UCSD-AML1 (cell line): ENCODE data around the gene PAM16.
"Not testable (repeated sequence)": the region's sequence is repeated elsewhere in the genome, so short reads cannot be mapped to it uniquely, and the experiment has no call there.

ENCODE experiments used
- DNase-seq: peaks from one replicate; lab custom pipeline; 2025; ENCODE audit not compliant: unreplicated experiment; lab: John Stamatoyannopoulos, UW

The PAM16 gene

DNA sequence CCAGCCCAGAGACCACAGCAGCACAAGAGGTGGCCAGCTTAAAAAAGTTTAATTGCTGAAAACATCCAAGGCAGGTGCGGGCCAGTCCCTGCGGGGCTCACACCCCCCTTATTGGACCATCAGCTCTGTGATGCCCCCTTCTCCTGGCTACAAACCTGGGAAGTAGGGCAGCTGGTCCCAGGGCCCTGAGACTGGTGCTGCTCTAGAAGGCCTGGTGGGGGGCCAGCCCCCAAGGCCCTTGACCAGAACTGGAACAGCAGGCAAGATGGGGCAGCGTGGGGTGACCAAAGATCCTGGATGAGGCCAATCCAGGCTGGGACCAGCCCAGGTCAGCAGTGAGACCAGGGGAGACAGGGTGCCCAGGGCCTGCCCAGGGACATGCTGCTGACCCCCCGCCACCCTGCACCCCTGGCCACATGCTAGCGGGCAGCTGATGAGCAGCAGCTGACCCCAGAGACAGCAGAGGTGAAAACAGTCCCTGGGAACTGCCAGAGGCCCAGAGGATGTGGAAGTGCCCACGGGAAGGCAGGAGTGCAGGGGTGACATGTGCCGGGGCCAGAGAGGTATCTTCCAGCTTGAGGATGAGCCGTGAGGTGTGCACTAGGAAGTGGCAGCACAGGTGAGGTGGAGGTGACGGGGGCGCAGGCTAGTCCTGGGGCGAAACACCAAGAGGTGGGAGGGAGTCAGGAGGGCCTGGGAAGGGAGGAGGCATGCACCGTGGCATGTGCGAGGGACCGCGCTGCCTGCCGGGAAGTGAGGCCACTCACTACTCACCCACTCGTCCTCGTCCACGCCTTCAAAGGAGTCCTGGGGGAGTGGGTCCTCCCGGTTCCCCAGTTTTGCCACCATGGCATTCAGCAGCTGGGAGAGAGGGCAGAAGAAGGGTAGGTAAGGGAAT lies 3.6 kb upstream of the PAM16 start:
- no peak for DNase-seq

DNA sequence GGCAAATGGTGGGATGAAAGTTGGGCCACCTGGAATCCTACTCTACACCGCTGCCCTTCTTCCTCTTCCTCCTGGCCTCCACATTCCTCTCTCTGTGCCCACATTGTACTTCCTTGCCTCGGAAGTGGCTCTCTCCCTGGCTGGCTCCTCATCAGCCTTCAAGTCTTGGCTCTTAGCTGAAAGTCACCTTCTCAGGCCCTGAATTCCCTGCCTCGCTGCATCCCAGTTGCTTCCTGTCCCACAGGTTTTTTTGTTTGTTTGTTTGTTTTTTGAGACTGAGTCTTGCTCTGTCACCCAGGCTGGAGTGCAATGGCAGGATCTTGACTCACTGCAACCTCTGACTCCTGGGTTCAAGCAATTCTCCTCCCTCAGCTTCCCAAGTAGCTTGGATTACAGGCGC lies 2.6 kb upstream of the PAM16 start:
- DNase-seq: no peak

DNA sequence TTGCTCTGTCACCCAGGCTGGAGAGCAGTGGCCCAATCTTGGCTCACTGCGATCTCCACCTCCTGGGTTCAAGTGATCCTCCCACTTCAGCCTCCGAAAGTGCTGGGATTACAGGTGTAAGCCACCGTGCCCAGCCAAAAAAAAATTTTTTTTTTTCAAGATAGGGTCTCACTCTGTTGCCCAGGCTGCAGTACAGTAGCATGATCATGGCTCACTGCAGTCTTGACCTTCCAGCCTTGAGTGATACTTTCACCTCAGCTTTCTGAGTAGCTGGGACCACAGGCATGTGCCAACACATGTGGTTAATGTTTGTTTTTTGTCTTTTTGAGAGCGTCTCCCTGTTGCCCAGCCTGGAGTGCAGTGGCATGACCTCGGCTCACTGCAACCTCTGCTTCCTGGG lies 1.7 kb upstream of the PAM16 start:
- no peak for DNase-seq

DNA sequence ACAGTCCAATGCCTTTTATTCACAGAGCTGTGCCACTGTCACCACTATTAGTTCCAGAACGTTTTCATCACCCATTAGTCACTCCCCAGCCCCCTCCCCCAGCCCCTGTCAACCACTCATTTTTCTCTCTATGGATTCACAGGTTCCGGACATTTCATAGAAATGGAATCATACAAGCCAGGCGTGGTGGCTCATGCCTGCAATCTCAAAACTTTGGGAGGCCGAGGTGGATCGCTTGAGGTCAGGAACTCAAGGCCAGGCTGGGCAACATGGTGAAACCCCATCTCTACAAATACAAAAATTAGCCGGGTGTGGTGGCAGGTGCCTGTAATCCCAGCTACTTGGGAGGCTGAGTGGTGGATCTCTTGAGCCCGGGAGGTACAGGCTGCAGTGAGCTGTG lies 759 bp upstream of the PAM16 start:
- no peak for DNase-seq

DNA sequence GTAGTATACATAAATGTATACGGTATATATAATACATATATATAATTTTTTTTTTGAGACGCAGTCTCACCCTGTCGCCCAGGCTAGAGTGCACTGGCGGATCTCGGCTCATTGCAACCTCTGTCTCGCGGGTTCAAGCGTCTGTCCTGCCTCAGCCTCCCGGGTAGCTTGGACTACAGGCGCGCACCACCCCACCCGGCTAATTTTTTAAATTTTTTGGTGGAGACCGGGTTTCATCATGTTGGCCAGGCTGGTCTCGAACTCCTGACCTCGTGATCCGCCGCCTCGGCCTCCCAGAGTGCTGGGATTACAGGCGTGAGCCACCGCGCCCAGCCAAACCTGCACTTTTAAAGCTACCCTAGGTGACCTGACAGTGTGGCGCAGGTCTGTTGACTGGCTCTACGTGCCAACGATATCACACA lies 745 bp downstream of the PAM16 start:
- no peak for DNase-seq

DNA sequence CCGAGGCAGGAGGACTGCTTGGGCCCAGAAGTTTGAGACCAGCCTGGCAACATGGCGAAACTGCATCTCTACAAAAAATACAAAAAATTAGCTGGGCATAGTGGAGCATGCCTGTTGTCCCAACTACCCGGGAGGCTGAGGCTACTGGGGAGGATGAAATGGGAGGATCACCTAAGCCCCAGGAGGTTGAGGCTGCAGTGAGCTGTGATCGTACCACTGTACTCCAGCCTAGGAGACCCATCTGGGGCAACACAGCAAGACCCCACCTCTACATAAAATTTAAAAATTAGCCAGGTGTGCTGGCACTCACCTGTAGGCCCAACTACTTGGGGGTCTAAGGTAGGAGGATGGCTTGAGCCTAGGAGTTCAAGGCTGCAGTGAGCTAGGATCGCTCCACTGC lies 1.8 kb downstream of the PAM16 start:
- no peak for DNase-seq

DNA sequence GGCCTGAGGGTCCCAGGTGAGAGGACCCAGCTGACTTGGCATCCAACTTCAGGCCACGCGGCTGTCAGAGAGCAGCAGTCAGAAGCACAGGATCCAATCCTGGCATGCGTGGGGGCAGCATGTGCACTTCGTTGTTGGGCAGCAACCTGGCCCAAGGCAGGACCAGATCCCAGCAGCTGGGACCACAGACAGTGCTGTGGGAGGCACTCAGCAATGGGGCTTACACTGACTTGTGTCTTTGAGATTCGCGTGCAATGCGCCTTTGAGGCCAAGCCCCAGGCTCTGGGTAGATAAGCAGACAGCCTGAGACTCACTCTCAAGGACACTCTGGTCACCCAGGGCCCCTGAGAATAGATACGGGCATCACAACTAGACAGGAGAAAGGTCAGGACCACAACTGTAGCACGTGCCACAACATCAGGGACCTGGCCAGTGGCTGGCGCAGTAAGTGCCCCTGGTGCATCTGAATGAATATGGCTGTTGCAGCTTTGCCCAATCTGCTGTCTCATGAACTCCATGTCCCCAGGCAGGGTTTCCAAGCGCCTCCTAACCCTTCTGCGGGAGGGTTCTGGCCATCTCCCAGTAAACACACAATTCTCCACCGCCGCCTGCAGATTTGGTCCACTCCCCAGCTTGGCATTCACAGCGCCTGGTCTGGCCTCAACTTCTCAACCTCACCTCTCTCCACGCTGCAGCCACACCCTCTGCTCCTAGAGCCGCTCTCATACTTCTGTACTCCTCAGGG lies 3.2 kb downstream of the PAM16 start:
- DNase-seq: no peak

DNA sequence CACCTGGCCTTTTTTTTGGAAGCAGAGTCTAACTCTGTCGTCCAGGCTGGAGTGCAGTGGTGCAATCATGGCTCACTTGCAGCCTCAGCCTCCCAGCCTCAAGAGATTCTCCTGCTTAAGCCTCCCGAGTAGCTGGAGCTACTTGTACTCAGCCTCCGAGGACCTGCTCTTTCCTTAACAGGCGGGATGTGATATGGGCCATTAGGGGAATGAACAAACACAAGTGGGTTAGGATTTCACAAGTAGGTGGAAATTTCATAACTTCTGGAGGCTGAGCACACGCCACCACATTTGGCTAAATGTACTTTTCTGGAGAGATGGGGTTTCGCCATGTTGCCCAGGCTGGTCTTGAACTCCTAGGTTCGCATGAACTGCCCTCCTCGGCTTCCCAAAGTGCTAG lies 4.1 kb downstream of the PAM16 start:
- no peak for DNase-seq

DNA sequence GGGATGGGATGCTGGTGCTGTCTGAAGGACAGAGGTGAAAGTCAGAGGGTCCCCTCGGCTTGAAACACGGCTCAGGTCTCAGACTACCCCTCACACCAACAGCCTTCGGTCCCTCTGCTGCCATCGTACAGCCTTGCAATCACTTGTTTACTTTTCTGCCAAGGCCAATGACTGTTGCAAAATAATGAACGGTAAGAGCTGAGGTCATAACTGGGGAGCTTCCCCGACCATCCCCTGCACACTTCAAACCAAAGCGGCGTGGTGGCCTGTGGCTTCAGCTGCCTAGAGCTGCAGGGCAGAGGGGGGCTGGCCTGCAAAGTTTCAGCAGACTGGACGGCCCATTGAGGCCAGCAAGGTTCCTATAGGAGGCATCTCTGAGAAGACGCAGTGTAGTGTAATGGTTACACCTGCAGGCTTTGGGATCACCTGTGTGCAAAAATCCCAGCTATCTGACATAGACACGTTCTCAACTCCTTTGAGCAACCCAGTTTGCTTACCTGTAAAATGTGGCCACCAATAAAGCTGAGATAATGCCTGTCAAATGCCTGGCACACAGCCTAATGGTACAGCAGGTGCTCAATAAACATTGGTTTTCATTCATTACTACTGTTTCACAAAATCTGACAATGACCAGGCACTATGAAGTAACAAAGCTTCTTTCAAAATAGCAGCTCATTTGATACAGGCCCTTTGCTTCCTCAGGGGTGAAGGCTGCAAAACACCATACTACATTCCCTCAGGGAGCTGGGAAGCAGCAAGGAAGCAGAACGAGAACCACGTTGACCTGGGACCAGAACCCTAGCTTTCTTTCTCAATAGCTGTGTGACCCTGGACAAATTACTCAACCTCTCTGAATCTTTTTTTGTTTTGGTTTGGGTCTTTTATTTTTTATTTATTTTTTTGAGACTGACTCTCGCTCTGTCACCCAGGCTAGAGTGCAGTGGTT lies 5.0 kb downstream of the PAM16 start:
- no peak for DNase-seq

DNA sequence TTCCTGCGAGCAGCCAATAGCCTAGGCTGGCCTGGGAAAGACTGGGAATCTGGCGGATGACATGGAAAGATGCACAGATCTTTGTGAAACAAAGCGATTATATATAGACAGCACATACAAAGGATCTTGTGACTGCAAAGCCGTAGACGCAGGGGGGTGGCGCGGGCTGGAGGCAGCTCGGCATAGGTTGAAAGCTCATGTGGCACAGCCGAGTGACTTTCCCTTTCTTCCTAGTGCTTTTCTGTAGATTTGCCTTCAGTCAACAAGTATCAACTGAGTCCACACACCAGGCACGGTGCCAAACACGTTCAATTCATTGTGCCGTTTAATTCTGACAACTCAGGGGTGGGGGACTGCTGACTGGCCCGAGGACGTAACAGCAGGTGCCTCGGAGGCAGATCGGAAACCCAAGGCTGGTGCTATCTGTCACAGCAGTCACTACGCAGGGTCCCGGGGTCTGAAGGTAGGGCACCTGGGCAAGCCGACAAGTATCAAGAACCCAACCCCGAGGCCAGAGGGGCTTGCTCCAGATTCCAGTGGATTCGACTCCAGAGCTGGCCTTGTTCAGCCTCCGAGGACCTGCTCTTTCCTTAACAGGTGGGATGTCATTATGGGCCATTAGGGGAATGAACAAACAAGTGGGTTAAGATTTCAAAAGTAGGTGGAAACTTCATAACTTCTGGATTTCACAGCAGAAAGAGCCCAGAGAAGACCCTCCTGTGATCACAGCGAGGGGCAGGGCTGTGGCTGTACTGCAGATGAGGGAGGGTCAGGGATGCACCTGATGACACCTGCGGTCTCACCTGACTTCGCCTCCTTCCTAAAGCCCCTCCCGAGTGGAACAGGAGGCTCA lies 5.9 kb downstream of the PAM16 start:
- no peak for DNase-seq

DNA sequence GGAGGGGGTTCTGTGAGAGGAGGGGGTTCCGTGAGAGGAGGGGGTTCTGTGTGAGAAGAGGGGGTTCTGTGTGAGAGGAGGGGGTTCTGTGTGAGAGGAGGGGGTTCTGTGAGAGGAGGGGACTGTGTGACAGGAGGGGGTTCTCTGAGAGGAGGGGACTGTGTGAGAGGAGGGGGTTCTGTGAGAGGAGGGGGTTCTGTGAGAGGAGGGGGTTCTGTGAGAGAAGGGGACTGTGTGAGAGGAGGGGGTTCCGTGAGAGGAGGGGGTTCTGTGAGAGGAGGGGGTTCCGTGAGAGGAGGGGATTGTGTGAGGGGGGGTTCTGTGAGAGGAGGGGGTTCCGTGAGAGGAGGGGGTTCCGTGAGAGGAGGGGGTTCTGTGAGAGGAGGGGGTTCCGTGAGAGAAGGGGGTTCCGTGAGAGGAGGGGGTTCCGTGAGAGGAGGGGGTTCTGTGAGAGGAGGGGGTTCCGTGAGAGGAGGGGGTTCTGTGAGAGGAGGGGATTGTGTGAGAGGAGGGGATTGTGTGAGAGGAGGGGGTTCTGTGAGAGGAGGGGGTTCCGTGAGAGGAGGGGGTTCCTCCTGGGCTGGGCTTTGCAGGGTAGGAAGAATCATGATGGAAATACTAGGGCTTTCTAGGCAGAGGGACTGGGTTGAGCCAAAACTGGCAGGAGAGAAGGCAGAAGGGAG lies 6.7 kb downstream of the PAM16 start:
- not testable (repeated sequence) for DNase-seq

DNA sequence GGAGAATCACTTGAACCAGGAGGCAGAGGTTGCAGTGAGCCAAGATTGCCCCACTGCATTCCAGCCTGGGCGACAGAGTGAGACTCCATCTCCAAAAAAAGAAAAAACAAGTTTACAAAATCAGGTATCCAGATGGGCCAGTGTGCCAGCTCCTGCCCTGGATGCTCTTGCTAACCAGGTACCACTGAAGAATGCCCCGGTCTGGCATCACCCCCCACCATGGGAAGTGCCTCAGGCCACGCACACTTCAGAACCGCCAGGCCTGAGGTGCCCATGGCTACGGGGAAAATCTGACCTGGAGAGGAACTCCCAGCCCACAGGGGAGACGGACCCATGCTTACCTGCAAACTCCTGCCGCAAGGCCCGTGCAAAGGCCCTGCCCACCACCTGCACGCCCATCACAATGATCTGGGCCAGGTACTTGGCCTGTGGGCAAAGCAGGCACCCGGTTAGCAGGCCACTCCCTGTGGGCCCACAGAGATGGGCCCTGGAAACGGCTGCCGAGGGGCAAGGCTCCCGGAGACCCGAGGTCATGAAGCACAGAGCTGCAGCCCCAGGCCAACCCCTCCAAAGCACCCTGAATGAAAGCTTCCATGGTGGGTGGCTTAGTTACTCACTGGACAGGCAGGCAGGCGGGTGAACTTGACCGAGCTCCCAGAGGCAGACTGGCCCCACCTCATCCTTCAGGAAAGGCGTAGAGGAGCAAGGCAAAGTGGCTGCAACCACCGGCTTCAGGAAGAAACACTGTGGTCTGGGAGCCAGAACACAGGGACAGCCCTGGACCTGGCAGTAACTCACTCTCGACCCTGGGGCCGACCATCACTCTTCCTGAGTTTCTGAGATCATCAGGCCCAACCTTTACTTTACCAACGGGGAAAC lies 8.0 kb downstream of the PAM16 start:
- no peak for DNase-seq

DNA sequence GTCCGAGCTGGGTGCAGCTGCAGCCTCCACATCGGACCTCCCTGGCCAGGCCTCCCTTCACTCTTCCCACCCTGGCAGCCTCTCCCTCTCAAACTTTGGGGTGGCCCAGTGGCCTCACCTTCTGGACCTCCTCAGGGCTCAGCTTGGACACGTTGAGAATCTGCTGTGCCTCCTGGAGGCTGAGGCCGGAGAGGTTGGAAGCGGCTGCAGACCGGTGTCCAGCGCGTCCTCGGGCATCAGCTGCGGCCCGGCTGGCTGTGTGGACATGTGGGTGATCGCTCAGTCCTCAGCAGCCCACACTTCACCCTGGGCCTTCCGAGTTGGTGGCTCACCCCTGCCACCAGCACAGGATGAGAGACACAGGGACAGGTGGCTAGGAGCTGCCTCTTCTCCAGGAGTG lies 9.9 kb downstream of the PAM16 start:
- DNase-seq: no peak

DNA sequence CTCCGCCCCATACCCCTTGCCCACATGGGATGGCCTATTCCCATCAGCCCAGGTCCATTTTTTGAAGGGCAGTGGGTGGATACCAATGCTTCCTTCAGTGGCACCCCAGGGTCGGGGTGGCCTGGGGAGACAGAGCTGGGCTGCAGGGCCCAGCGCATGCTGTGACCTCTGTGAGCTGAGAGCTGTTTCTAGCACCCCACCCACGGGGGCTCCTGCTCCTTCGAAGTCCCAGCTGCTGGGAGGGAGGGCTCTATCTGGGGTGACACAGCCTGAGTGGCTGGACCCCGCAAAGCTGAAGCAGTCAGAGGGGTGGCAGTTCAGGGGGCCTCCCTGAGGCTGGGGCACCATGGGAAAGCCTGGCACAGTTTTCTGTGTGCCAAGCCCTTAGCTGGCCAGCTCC lies 10.7 kb downstream of the PAM16 start:
- DNase-seq: no peak

DNA sequence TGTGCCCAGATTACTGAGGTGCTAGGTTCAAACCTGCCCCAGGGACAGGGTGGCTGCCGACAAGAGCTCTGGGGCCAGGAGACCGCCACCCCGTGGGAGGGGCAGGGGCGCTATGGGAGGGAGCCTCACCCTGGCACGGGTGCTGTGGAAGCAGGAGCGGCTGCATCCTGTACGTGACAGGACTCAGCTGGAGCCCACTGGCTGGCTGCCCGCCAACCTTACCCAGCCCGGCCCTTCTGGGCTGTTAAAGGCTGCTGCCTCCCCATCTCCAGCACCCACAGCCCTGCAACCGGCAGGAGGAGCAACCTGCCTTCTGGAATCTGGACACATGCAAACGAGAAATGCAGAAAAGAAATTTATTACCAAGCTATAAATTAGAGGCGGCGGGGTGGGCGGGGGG lies 11.2 kb downstream of the PAM16 start:
- DNase-seq: no peak

DNA sequence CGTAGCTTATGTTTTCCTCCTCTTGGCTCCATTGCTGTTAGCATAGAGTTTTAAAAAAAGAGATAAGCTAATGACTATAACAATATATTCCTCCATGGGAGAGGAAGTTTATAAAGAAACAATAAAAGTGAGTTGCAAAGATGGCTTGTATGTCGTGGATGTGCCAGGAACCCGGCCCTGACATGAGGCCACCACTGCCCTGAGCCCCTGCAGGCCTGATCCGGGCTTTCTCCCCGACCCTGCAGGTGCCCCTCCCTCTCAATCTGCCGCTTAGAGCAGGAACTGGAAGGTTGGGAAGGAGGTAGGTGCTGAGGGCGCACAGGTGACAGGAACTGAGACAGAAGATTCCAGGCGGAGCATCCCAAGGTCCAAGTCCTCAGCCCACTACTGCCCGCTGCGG lies 11.7 kb downstream of the PAM16 start:
- no peak for DNase-seq

DNA sequence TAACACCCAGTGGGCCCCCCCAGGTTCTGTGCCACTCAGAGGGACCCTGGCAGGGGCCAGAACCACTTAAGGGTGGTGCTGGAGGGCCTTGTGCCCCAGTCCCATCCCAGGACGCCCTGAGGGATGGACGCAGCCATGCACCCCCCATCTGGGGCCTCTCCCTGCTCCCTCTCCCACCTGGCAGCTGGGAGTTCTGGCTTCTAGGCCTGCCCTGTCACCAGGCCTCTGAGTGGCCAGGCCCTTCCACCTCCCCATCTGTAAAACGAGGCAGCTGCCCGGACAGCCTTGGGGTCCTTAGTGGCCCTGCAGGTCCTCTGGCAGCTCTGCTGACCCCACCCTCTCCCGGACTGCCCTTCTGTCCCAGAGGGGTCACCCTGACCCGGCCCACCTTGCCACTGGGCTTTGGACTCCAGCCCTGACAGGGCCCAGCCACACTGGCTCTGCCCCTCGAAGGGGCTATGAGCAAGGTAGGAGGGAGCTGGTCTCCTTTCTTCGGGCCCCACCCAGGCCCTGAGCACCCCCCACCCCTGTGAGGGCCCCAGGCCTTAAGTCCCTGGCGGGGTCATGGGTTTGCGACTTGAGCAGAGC lies 12.3 kb downstream of the PAM16 start:
- no peak for DNase-seq

DNA sequence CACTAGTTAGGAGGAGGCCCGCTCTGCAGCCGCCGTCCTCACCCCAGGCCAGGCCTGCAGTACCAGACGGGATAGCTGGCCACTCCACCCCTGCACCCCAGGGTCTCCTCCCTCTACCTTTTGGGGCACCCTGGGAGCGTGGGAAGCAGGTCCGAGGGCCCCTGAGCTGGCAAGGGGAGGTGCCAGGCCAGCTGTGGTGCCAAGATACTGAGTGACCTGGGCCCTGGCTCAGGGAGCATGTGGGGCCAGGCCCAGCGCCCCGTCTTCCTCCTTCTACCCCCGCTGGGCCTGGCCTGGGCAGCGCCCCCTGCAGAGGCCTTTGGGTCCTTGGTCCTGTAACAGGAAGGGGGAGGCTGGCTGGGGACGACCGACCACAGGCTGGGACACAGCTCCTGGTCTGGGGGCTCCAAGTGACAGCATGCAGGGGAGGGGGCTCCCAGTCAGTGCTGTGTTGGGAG lies 13.0 kb downstream of the PAM16 start:
- no peak for DNase-seq
